Measurements from ENCODE around the gene TNF. TPM values are rescaled to one million over a fixed set of nuclear protein-coding genes. Genes with fewer than 3 reads are reported as not detected.

TNF gene
- total and polyA plus RNA-seq, 2 donors (not counting 3 experiments of a cell fraction or from before 2014, with no cell fraction given): not detected

DNA sequence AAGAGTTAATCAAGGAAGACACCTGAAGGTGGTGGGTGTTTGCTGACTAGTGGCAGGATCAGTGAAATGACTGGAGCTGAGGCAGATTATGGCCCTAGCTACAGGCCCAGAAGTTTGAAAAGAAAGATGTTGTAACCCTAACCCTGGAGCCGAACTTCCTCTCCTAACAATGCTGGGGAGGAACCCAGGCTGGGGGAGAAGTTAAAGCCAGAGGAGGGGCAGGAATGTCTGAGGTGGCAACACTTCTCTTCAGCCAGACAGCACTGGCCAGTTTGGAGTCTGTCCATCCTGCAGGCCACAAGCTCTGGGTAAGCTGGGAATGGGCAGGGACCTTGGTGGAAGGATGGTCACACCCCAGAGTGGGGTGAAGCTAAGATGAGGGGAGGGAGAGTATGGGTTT, 10.6 kb downstream of the TNF start, which contains the start of gene LST1:
LST1 (plus strand) TSS at position 270 of the 400 bp plus-strand sequence. CDS start 1,023 bp downstream, outside the sequence.
- Histone ChIP-seq H3K9me1 (replicated peaks; ENCODE audit: control insufficient read depth, extremely low read depth, insufficient read depth, low read length) (no peaks in the 10 kb centered on the region), H3K79me2 (ENCODE audit: control insufficient read depth, insufficient read depth, low read length) (peaks cover 10% of the 10 kb centered on the region), H3K4me3 (replicated peaks in 1 of 3; ENCODE audit: insufficient read depth in 1 of 3, low read depth in 1 of 3, low read length in 3 of 3) (no peak within 1 kb of the TSS), H3K27ac (ENCODE audit: insufficient read depth, low read depth, low read length) (no peak within 1 kb of the TSS), H2AFZ (ENCODE audit: low read depth, low read length) (no peak within 1 kb of the TSS), H3K9me3 (replicated peaks; ENCODE audit: control insufficient read depth, insufficient read depth, low read length) (no peaks in the 10 kb centered on the region), H3K9ac (replicated peaks; ENCODE audit: extremely low read depth, insufficient read depth, low read length) (no peak within 1 kb of the TSS), H3K4me2 (ENCODE audit: insufficient read depth, low read length) (no peak within 1 kb of the TSS), H3K36me3 (ENCODE audit: control insufficient read depth in 2 of 2, extremely low read depth in 1 of 2, insufficient read depth in 2 of 2, low read length in 2 of 2) (no peaks in the 10 kb centered on the region), H3K27me3 (ENCODE audit: control insufficient read depth in 2 of 2, insufficient read depth in 2 of 2, low read length in 2 of 2) (no peaks in the 10 kb centered on the region), H4K20me1 (replicated peaks; ENCODE audit: control insufficient read depth, extremely low read depth, insufficient read depth, low read length) (no peaks in the 10 kb centered on the region), H3K4me1 (ENCODE audit: control insufficient read depth, extremely low read depth, insufficient read depth, low read length) (peaks cover 10% of the 10 kb centered on the region)
- POLR2A ChIA-PET: no interaction called here
- BruUV-seq (replicated peaks): no TSS peak
- CTCF ChIA-PET: interaction anchor here (0.9 to 32.6 kb wide), 4 partner anchors 10 to 30 kb away, joined by 4 to 1517 read pairs (median 151); partner anchors contain the start of genes ATP6V1G2, DDX39B, NCR3 and NFKBIL1
- dilution Hi-C loops (cut with MboI; ENCODE audit: extremely low pct_ligation_motif_present, low sequenced_read_pairs) (no loop called here), intact Hi-C loops (cut with micrococcal nuclease) (no loop called here)
- no peak for TF ChIP-seq POLR2A (IDR thresholded peaks at IDR 0.05; ENCODE audit: low read depth, low read length)
- TF ChIP-seq, protein P1, sequence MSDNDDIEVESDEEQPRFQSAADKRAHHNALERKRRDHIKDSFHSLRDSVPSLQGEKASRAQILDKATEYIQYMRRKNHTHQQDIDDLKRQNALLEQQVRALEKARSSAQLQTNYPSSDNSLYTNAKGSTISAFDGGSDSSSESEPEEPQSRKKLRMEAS (IDR thresholded peaks at IDR 0.05; ENCODE audit: insufficient read depth, insufficient read length): no peak
- TF ChIP-seq JUN (IDR thresholded peaks at IDR 0.05; ENCODE audit: borderline replicate concordance, insufficient read depth, insufficient read length, low read depth): no peak
- no peak for TF ChIP-seq MYC (IDR thresholded peaks at IDR 0.05; ENCODE audit: low read depth, low read length)
- TF ChIP-seq GATA2 (IDR thresholded peaks at IDR 0.05; ENCODE audit: insufficient read depth, insufficient read length, low read depth, low read length): no peak
- no peak for TF ChIP-seq POLR2AphosphoS5 (IDR thresholded peaks at IDR 0.05; ENCODE audit: insufficient read depth, low read depth, low read length)
- TF ChIP-seq EZH2 (IDR thresholded peaks at IDR 0.05; ENCODE audit: borderline replicate concordance, low read depth, low read length, severe bottlenecking): no peak
- TF ChIP-seq FOS (IDR thresholded peaks at IDR 0.05; ENCODE audit: borderline replicate concordance, insufficient read depth, low read length): no peak
- TF ChIP-seq, protein P2, sequence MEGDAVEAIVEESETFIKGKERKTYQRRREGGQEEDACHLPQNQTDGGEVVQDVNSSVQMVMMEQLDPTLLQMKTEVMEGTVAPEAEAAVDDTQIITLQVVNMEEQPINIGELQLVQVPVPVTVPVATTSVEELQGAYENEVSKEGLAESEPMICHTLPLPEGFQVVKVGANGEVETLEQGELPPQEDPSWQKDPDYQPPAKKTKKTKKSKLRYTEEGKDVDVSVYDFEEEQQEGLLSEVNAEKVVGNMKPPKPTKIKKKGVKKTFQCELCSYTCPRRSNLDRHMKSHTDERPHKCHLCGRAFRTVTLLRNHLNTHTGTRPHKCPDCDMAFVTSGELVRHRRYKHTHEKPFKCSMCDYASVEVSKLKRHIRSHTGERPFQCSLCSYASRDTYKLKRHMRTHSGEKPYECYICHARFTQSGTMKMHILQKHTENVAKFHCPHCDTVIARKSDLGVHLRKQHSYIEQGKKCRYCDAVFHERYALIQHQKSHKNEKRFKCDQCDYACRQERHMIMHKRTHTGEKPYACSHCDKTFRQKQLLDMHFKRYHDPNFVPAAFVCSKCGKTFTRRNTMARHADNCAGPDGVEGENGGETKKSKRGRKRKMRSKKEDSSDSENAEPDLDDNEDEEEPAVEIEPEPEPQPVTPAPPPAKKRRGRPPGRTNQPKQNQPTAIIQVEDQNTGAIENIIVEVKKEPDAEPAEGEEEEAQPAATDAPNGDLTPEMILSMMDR (IDR thresholded peaks at IDR 0.05; ENCODE audit: extremely low read depth in 1 of 2, insufficient read depth in 1 of 2, low read depth in 1 of 2, low read length in 2 of 2): no peak
- FAIRE-seq (no peak), DNase-seq (ENCODE audit: low read depth, low spot score) (no peak)

All from endothelial cell of umbilical vein (primary cell).